ENCODE results near the gene PRKN. TPM values are rescaled to one million over a fixed set of nuclear protein-coding genes. Genes with fewer than 3 reads are reported as not detected.
A peak's percentile ranks its signal among the peaks of the same experiment; 100 is the strongest.

Gene PRKN
- total RNA-seq, 4 donors from 2014 or later = 4.5 to 12.3 (median 9.0) TPM

DNA sequence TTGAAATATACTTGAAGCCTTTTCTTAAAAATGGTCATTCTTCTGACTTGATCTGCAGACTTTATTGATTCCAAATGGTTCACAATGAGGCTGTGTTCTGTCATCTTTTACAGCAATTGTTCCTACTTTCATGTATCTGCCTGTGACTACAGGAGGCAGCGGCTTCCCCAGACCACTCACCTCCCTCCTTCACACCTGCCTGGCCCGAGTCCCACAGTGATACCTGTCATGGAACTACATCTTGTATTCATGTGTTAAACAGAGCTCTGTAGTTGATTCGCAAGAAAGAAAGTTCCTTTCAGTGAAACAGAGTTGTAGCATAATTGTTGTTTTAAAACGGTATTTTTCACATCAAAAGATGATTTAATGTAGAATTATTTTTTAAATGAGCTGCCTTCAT is 780.2 kb downstream of the PRKN start:
- Histone ChIP-seq H3K4me3 (no peak overlapping the region), H3K36me3 (no peaks in the 10 kb centered on the region), H3K27me3 (no peaks in the 10 kb centered on the region), H3K4me1 (no peaks in the 10 kb centered on the region), H3K9me3 (no peaks in the 10 kb centered on the region), H3K27ac (no peak overlapping the region)
- no peak for DNase-seq
- in situ Hi-C loops (cut with MboI; ENCODE audit: low pct_ligation_motif_present in 1 of 4, low pct_unique_long_range_greater_than_20kb in 1 of 4, low sequenced_read_pairs in 3 of 4) = no loop called here
- 81 to 82% methylated on average over 4 of the region's 4 CpGs for WGBS, 2 donors (ENCODE audit: low coverage in 1 of 2)
- TF ChIP-seq, protein P1, sequence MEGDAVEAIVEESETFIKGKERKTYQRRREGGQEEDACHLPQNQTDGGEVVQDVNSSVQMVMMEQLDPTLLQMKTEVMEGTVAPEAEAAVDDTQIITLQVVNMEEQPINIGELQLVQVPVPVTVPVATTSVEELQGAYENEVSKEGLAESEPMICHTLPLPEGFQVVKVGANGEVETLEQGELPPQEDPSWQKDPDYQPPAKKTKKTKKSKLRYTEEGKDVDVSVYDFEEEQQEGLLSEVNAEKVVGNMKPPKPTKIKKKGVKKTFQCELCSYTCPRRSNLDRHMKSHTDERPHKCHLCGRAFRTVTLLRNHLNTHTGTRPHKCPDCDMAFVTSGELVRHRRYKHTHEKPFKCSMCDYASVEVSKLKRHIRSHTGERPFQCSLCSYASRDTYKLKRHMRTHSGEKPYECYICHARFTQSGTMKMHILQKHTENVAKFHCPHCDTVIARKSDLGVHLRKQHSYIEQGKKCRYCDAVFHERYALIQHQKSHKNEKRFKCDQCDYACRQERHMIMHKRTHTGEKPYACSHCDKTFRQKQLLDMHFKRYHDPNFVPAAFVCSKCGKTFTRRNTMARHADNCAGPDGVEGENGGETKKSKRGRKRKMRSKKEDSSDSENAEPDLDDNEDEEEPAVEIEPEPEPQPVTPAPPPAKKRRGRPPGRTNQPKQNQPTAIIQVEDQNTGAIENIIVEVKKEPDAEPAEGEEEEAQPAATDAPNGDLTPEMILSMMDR (IDR thresholded peaks at IDR 0.05) = no peak
- TF ChIP-seq EP300 (IDR thresholded peaks at IDR 0.05; ENCODE audit: low read depth) (no peak), POLR2AphosphoS5 (IDR thresholded peaks at IDR 0.05) (no peak), POLR2A (IDR thresholded peaks at IDR 0.05) (no peak)
- intact Hi-C loops (cut with DNase I; ENCODE audit: low total_unique reads) = no loop called here

DNA sequence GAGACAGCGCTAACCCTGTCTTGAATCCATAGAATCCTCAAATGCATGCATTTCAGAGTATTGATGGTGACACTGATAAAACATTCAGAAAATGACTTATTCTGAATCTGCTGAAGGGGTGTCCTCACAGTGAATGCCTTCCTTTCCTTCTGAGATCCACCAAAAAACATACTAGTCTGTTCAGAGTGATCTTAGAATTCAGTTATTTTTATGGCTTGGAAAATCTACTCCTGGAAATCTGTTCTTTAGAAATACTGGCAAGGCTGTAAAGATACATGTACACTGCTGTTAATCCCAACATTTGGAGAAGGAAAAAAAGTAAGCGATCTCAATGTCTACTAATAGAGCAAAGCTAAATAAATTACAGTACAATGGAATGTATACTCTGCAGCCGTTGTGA is 781.1 kb downstream of the PRKN start:
- H3K4me3 ChIP-seq = no peak overlapping the region
- no peaks in the 10 kb centered on the region for H3K27me3 ChIP-seq
- H3K36me3 ChIP-seq = no peaks in the 10 kb centered on the region
- intact Hi-C loops (cut with DNase I; ENCODE audit: low total_unique reads) (no loop called here), in situ Hi-C loops (cut with MboI; ENCODE audit: low pct_ligation_motif_present in 1 of 4, low pct_unique_long_range_greater_than_20kb in 1 of 4, low sequenced_read_pairs in 3 of 4) (no loop called here)
- DNase-seq = no peak
- WGBS, 2 donors (ENCODE audit: low coverage in 1 of 2) = 71 to 78% methylated on average over 3 of the region's 3 CpGs
- TF ChIP-seq POLR2A (IDR thresholded peaks at IDR 0.05) (no peak), EP300 (IDR thresholded peaks at IDR 0.05; ENCODE audit: low read depth) (no peak), POLR2AphosphoS5 (IDR thresholded peaks at IDR 0.05) (no peak)
- TF ChIP-seq, protein P1 (IDR thresholded peaks at IDR 0.05) = no peak
- H3K9me3 ChIP-seq = no peaks in the 10 kb centered on the region
- H3K4me1 ChIP-seq = peaks cover 0 to under 1% (median 0%) of the 10 kb centered on the region in 4 donors
- H3K27ac ChIP-seq = no peak overlapping the region

DNA sequence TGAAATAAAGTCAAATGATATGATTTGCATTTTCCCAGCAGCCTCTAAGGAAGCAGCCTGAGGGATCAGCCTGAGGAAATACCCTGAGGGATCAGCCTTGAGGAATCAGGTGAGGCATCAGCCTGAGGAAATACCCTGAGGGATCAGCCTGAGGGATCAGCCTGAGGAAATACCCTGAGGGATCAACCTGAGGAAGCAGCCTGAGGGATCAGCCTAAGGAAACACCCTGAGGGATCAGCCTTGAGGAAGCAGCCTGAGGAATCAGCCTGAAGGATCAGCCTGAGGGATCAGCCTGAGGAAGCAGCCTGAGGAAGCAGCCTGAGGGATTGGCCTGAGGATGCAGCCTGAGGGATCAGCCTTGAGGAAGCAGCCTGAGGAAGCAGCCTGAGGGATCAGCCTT is 784.0 kb downstream of the PRKN start:
- H3K27me3 ChIP-seq = no peaks in the 10 kb centered on the region
- H3K36me3 ChIP-seq = no peaks in the 10 kb centered on the region
- in situ Hi-C loops (cut with MboI; ENCODE audit: low pct_ligation_motif_present in 1 of 4, low pct_unique_long_range_greater_than_20kb in 1 of 4, low sequenced_read_pairs in 3 of 4) = no loop called here
- no peaks in the 10 kb centered on the region for H3K9me3 ChIP-seq
- no peak for TF ChIP-seq EP300 (IDR thresholded peaks at IDR 0.05; ENCODE audit: low read depth)
- TF ChIP-seq POLR2AphosphoS5 (IDR thresholded peaks at IDR 0.05) = no peak
- TF ChIP-seq, protein P1 (IDR thresholded peaks at IDR 0.05) = no peak
- DNase-seq = no peak
- H3K4me3 ChIP-seq = no peak overlapping the region
- intact Hi-C loops (cut with DNase I; ENCODE audit: low total_unique reads) = no loop called here
- no peak overlapping the region for H3K27ac ChIP-seq
- H3K4me1 ChIP-seq = peaks cover 0 to 2% (median 0%) of the 10 kb centered on the region in 4 donors

DNA sequence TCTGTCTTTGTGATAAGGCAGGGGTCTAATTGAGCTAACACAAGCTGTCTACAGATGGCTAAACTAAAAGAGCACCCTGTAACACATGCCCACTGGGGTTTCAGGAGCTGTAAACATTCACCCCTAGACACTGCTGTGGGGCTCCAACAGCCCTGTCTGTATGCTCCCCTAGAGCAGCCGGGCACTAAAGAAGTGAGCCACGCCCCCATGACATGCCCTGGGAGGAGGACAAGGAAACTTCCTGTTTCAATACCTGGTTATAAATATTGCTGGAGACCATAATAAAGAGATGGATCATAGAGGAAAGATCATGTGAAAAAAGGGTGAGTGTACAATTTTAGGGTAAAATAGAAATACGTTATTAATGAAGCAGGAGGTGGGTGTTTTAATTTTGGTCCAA is 786.0 kb downstream of the PRKN start:
- no peak for TF ChIP-seq POLR2AphosphoS5 (IDR thresholded peaks at IDR 0.05)
- TF ChIP-seq POLR2A (IDR thresholded peaks at IDR 0.05) = no peak
- no peak for TF ChIP-seq EP300 (IDR thresholded peaks at IDR 0.05; ENCODE audit: low read depth)
- TF ChIP-seq, protein P1 (IDR thresholded peaks at IDR 0.05) = no peak

More for the DNA sequence above, 786.0 kb downstream of the PRKN start:
- in situ Hi-C loops (cut with MboI; ENCODE audit: low pct_ligation_motif_present in 1 of 4, low pct_unique_long_range_greater_than_20kb in 1 of 4, low sequenced_read_pairs in 3 of 4) = no loop called here
- Histone ChIP-seq H3K4me3 (no peak overlapping the region), H3K27ac (no peak overlapping the region), H3K36me3 (no peaks in the 10 kb centered on the region), H3K9me3 (no peaks in the 10 kb centered on the region), H3K27me3 (no peaks in the 10 kb centered on the region), H3K4me1 (peaks cover 0 to 2% (median 0%) of the 10 kb centered on the region in 4 donors)
- DNase-seq = peak; percentile 10
- WGBS, 2 donors (ENCODE audit: low coverage in 1 of 2) = 53 to 77% methylated on average over 3 of the region's 3 CpGs
- intact Hi-C loops (cut with DNase I; ENCODE audit: low total_unique reads) = no loop called here
